ENCODE measurements around the gene OBP2A.
"Not testable (repeated sequence)": the region's sequence is repeated elsewhere in the genome, so short reads cannot be mapped to it uniquely, and the experiment has no call there.

The OBP2A gene, protein sequence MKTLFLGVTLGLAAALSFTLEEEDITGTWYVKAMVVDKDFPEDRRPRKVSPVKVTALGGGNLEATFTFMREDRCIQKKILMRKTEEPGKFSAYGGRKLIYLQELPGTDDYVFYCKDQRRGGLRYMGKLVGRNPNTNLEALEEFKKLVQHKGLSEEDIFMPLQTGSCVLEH

GRCh38 chr9:135545646-135546176, at the start of gene OBP2A:
Gene OBP2A (plus strand): TSS chr9:135546126. CDS start chr9:135546181, 55 bp downstream.
- DNase-seq (ENCODE audit: low read depth) = not testable (repeated sequence)

GRCh38 chr9:135498381-135499126, 47.4 kb upstream of the OBP2A start:
- DNase-seq (ENCODE audit: low read depth) = no peak

- peak; percentile 92 for DNase-seq (ENCODE audit: low read depth)
These were observed 46.4 kb upstream of the OBP2A start for GRCh38 chr9:135499326-135500070.

- peak; percentile 58 for DNase-seq (ENCODE audit: low read depth)
These were observed 45.8 kb upstream of the OBP2A start for GRCh38 chr9:135500071-135500524.

DNA sequence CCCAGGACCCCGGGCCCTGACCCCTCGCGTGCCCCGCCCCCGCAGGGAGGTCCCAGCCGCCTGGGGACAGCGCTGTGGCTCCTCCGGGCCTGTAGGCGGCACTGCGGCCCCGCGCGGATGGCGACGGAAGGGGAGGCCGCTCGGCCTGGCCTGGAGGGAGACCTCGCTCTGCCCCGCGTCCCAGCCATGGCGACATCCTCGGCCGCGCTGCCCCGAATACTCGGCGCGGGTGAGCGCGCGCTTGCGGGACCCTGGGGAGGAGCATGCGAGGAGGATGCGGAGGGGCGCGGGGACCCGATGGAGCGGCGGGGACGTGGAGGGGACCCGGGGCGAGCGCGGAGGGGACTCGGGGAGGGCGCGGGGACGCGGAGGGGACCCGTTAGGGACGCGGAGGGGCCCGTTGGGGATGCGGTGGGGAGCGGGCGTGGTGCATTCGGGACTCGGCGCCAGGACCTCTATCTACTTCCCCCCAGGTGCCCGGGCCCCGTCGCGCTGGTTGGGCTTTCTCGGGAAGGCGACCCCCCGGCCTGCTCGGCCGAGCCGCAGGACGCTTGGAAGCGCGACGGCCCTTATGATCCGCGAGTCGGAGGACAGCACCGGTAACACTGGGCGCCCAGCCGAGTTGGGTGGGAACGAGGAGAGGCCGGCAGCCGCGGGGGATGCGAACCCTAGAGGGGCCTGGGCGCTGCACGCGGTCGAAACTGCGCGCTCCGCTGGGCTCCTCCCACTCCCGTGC, 45.2 kb upstream of the OBP2A start, which contains the start of gene MRPS2:
Gene MRPS2 (plus strand): TSS at position 158 of the 736 bp plus-strand sequence. CDS start 29 bp downstream, at position 187.
- DNase-seq (ENCODE audit: low read depth) = peak; percentile 89

- DNase-seq (ENCODE audit: low read depth) = no peak
These were observed 44.4 kb upstream of the OBP2A start for GRCh38 chr9:135501261-135502167.

DNA sequence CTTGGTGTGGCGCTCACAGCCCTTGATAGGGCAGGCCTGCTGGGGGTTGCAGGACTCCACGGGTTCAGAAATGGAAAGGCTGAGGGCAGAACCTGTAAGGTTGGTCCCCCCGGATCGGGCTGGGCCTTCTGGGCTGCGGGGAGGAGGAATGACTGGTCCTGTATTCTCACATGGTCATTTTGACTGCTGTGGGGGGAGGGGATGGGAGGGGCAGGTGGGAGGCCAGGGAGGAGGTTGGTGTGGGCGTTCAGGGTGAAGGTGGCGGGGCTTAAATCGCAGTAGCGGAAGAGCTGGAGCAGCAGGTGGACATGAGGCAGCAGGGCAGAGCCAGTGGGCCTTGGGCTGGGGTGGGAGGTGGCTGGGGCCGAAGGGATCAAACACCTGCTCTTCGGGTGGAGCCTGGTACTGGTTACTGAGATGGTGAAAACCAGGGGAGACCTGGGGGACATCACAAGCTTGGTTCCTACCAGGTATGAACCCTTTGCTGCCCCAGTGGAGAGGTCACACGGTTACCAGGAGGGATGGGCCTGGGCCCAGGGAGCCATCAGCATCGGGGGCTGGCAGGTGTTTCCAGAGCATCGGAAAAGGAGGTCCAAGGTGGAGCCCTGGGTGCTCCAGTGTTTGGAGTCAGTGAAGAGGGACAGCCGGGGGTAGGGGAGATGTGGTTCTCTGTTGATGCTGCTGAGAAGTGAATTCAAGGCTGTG, 43.6 kb upstream of the OBP2A start:
- DNase-seq (ENCODE audit: low read depth) = no peak

DNA sequence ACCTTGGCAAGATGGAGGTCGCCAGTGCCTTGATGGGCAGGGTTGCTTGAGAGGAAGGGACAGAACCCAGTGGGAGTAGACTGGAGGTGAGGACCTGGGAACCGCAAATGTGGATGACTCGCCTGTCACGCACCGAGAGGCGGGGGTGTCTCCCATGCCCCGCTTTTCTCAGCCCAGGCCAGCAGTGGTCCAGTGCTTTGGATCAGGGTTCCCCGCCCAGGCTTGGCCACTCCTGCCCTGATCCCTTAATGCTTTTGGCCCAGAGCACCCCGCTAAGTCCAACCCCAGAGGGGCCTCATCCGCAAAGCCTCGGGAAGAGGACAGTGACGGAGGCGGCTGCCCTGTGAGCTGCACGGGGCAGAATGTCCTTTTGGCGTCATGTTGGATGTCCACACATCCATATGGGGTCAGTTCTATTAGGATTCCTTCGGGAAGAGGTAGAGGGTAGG, 43.0 kb upstream of the OBP2A start:
- DNase-seq (ENCODE audit: low read depth) = no peak

DNA sequence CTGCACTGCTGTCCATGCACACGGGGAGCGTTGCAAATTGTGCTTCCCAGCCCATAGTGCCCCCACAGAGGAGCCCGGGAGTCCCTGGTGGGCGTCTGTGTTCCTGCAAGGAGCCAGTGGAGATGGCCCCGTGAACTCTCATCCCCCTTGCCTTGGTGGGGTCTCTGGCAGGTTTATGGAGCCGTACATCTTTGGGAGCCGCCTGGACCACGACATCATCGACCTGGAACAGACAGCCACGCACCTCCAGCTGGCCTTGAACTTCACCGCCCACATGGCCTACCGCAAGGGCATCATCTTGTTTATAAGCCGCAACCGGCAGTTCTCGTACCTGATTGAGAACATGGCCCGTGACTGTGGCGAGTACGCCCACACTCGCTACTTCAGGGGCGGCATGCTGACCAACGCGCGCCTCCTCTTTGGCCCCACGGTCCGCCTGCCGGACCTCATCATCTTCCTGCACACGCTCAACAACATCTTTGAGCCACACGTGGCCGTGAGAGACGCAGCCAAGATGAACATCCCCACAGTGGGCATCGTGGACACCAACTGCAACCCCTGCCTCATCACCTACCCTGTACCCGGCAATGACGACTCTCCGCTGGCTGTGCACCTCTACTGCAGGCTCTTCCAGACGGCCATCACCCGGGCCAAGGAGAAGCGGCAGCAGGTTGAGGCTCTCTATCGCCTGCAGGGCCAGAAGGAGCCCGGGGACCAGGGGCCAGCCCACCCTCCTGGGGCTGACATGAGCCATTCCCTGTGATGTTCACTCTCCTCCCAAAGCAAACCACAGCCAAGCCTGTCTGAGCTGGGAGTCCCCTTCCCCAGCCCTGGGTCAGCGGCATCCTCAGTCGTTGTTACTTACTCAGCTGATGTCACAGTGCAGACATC, 42.3 kb upstream of the OBP2A start:
- no peak for DNase-seq (ENCODE audit: low read depth)

DNA sequence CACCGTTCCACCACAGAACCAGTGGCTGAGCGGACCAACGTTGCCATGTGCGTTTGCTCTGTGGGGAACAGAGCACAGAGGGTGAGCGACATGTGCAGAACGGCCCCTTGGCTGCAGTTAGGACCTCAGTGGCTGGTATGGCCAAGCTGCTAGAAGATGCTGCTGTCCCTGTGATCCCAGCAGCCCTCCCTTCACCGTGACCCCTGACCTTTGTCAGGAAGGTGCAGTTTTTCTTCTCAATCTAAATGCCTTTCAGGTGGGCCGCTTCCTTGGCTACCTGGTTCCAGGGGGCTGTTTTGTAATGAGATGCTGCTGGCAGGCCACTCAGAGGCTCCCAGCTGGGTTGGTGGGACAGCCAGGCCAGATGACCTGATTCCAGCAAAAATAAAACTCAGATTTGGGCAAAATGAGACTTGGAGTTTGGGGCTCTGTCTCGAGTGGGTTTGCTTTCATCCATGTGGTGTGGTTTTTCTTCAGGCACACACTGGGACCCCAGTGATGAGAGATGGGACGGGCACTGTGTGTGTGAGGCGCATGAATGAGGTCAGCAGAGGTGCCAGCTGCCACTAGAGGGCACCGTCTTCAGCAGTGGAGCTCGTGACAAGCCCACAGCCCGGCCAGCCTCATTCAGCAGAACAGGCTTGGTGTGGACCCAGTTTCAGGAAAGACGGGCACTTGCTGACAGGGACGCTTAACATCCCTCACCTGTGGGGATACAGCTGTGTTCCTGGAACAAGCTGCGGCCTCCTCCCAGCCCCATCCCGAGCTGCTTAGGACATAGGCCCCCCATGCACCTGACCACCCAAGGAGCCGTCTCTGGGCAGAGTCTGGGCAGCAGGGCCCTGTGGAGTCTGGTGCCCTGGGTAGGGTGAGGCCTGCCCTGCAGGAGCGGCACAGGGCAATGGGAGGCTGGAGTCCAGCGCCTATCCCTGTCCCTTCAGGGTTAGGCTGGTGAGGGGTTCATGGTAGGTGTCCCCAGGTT, 41.4 kb upstream of the OBP2A start:
- peak; percentile 64 for DNase-seq (ENCODE audit: low read depth)

DNA sequence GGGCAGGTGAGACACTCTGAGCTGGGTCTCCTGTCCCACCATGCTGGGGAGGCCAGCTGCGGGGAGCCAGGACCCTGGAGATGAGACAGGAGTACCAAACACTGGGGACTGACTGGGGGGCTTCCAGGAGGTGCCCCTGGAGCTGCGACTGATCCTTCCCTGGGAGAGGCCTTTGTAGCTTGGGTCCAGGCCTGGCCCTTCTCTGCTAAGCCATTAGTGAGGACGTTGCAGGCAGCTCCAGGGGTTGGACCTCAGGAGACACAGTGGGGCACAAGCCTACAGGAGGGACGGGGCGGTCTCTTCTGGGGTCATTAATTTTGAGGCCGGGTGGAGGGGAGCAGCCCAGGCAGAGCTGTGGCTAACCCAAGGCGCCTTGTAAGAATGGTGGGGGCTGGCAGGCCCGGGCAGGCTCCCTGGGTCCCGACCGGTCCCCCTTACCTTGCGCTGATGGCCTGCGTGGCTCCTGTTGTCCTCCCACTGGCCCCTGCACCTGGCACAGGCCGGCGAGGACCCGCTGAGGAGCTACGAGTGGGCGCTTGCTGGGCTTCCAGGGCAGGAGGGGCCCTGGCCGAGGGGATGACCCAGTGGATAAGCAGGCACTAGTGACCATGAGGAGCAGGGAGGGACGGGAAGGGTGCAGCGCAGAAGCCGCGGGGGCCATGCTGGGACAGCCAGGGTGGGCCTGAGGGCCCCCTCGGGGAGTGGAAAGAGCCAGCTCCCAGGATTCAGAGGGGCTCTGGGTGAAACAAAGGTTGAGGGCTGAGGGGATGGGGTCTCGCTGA, 40.3 kb upstream of the OBP2A start:
- no peak for DNase-seq (ENCODE audit: low read depth)

DNA sequence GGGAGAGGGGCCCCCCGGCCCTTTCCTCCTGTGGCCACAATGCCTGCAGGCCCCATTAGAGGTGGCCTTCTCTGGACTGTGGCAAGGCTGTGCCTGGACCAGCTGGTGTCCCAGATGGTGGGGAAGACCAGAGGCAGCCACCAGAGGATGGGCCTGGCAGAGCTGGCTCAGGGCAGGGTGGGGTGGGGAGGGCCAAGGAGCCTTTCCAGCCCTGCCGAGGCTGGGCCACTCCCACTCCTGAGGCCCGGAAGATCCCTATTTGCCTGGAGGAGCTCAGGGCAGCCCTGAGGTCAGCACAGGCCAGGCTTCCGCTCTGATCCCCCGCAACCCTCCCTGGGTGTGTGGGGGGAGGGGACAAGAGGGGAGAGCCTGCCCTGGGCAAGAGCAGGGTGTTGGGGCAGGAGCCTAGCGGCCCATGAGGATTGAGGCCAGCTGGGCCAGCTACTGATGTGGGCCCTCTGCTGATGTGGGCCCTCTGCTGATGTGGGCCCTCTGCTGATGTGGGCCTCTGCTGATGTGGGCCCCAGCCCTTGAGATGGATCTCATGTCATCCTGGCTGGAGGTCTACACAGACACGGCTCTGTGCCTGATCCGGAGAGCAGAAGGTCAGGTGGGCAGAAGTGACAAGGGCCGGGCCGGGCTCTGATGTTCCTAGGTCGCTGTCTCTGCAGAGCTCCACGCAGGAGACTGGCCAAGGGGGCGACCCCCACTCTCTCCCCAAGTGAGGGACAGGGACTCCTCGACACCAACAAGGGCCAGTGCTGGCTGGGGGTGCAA, 39.4 kb upstream of the OBP2A start:
- DNase-seq (ENCODE audit: low read depth) = no peak

- DNase-seq (ENCODE audit: low read depth) = no peak
These were observed 38.6 kb upstream of the OBP2A start for GRCh38 chr9:135507104-135508035.

- DNase-seq (ENCODE audit: low read depth) = no peak
These were observed 37.6 kb upstream of the OBP2A start for GRCh38 chr9:135508211-135508820.

GRCh38 chr9:135509458-135509857, 36.5 kb upstream of the OBP2A start:
- DNase-seq (ENCODE audit: low read depth) = no peak
